Measurements from ENCODE around the gene TAAR8. TPM values are rescaled to one million over a fixed set of nuclear protein-coding genes. Genes with fewer than 3 reads are reported as not detected.

TAAR8 gene, protein sequence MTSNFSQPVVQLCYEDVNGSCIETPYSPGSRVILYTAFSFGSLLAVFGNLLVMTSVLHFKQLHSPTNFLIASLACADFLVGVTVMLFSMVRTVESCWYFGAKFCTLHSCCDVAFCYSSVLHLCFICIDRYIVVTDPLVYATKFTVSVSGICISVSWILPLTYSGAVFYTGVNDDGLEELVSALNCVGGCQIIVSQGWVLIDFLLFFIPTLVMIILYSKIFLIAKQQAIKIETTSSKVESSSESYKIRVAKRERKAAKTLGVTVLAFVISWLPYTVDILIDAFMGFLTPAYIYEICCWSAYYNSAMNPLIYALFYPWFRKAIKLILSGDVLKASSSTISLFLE
- total RNA-seq (not detected), polyA plus RNA-seq (not detected)
- long read RNA-seq, donor 1: 0 reads
- long read RNA-seq, donor 2: 0 reads
- long read RNA-seq, donor 3: 0 reads
- long read RNA-seq, donor 4: 0 reads
- long read RNA-seq, donor 5: 0 reads

DNA sequence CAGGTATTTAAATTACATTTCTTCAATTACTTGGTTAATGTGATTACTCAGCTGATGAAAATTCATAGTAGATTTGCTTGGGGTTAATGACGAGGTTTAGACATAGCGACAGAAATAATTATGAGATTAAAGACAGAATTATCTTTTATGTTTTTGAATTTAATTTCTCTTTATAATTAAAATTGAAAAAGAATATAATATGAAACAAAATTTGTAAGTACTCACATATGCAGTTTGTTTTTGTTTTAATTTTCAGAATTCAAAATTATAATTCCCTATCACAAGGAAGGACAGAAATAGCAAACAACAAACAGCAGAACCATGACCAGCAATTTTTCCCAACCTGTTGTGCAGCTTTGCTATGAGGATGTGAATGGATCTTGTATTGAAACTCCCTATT, at the start of gene TAAR8:
Gene TAAR8 (plus strand): TSS at position 301 of the 400 bp plus-strand sequence. CDS start 21 bp downstream, at position 322.
- no peak within 1 kb of the TSS for H3K27ac ChIP-seq (ENCODE audit: low read depth in 1 of 2, low read length in 1 of 2)
- TF ChIP-seq, protein P1, sequence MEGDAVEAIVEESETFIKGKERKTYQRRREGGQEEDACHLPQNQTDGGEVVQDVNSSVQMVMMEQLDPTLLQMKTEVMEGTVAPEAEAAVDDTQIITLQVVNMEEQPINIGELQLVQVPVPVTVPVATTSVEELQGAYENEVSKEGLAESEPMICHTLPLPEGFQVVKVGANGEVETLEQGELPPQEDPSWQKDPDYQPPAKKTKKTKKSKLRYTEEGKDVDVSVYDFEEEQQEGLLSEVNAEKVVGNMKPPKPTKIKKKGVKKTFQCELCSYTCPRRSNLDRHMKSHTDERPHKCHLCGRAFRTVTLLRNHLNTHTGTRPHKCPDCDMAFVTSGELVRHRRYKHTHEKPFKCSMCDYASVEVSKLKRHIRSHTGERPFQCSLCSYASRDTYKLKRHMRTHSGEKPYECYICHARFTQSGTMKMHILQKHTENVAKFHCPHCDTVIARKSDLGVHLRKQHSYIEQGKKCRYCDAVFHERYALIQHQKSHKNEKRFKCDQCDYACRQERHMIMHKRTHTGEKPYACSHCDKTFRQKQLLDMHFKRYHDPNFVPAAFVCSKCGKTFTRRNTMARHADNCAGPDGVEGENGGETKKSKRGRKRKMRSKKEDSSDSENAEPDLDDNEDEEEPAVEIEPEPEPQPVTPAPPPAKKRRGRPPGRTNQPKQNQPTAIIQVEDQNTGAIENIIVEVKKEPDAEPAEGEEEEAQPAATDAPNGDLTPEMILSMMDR (IDR thresholded peaks at IDR 0.05; ENCODE audit: control extremely low read depth, extremely low read depth): no peak
- H3K4me1 ChIP-seq (ENCODE audit: control insufficient read depth in 5 of 5, insufficient read depth in 5 of 5, low read length in 5 of 5): no peaks in the 10 kb centered on the region
- H3K27me3 ChIP-seq (ENCODE audit: control insufficient read depth in 3 of 3, insufficient read depth in 3 of 3, low read length in 2 of 3): no peaks in the 10 kb centered on the region
- DNase-seq (no peak), ATAC-seq (ENCODE audit: insufficient read depth, low FRiP score) (no peak)
- no peak within 1 kb of the TSS for H3K9ac ChIP-seq (ENCODE audit: insufficient read depth in 1 of 2, low read length in 2 of 2)
- no peak within 1 kb of the TSS for H3K4me3 ChIP-seq
- H3K9me3 ChIP-seq (ENCODE audit: control insufficient read depth in 4 of 4, insufficient read depth in 3 of 4, low read length in 3 of 4): no peaks in the 10 kb centered on the region
- H3K36me3 ChIP-seq (ENCODE audit: control insufficient read depth in 4 of 4, insufficient read depth in 4 of 4, low read length in 4 of 4): no peaks in the 10 kb centered on the region
- 93 to 95% methylated on average over 2 of the region's 2 CpGs for whole genome bisulfite sequencing, 2 donors

DNA sequence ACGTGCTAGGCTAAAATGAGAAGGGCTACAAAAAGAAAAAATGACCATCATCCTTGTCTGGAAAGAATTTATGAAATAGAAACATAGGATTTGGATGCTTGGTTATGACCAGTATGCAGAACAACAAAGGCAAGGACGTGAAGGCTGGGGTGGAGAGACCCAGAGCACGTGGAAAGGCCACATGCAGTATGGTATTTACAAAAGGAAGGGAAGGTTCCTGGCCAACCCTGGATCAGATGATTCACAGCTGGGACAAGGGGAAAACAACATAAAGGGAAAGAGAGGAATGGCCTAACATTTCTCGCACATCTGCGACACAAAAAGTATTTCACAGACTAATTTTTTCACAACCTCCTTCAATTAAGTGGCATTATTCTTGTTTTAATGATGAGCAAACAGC, 47.7 kb upstream of the TAAR8 start:
- Histone ChIP-seq H3K36me3 (ENCODE audit: control insufficient read depth in 4 of 4, insufficient read depth in 4 of 4, low read length in 4 of 4) (peaks cover 7 to 22% (median 12%) of the 10 kb centered on the region in 4 donors), H3K27ac (ENCODE audit: low read depth in 1 of 2, low read length in 1 of 2) (no peak overlapping the region), H3K4me1 (ENCODE audit: control insufficient read depth in 5 of 5, insufficient read depth in 5 of 5, low read length in 5 of 5) (peaks cover 0 to 13% (median 0%) of the 10 kb centered on the region in 5 donors), H3K4me3 (no peak overlapping the region), H3K9ac (ENCODE audit: insufficient read depth in 1 of 2, low read length in 2 of 2) (no peak overlapping the region), H3K9me3 (ENCODE audit: control insufficient read depth in 4 of 4, insufficient read depth in 3 of 4, low read length in 3 of 4) (no peaks in the 10 kb centered on the region), H3K27me3 (ENCODE audit: control insufficient read depth in 3 of 3, insufficient read depth in 3 of 3, low read length in 2 of 3) (no peaks in the 10 kb centered on the region)
- 72 to 87% methylated on average over 5 of the region's 5 CpGs for WGBS, 2 donors
- no peak for DNase-seq
- ATAC-seq (ENCODE audit: insufficient read depth, low FRiP score): no peak
- TF ChIP-seq, protein P1 (IDR thresholded peaks at IDR 0.05; ENCODE audit: control extremely low read depth, extremely low read depth): no peak

DNA sequence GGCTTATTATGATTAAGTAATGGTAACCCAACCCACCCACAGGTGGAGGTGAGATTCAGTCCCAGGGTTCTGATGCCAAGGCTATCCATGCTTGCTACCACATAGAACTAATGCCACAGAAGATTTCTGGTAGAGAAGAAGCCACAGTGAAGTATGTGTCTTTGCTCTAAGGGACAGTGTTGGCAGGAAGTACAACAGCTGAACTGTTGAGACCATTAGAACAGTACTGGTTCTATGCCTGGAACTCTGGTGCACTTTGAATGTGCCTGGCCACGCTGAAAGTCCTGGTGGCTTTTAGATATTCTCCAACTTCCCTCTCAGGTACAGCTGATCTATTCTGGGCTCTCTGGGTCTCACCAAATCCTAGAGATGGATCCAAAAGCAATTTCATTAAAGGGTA, 47.3 kb upstream of the TAAR8 start:
- no peak overlapping the region for H3K27ac ChIP-seq (ENCODE audit: low read depth in 1 of 2, low read length in 1 of 2)
- TF ChIP-seq, protein P1 (IDR thresholded peaks at IDR 0.05; ENCODE audit: control extremely low read depth, extremely low read depth): no peak
- no peak overlapping the region for H3K9ac ChIP-seq (ENCODE audit: insufficient read depth in 1 of 2, low read length in 2 of 2)
- peaks cover 0 to 13% (median 0%) of the 10 kb centered on the region in 5 donors for H3K4me1 ChIP-seq (ENCODE audit: control insufficient read depth in 5 of 5, insufficient read depth in 5 of 5, low read length in 5 of 5)
- peaks cover 5 to 22% (median 11%) of the 10 kb centered on the region in 4 donors for H3K36me3 ChIP-seq (ENCODE audit: control insufficient read depth in 4 of 4, insufficient read depth in 4 of 4, low read length in 4 of 4)
- DNase-seq: no peak
- 90 to 91% methylated on average over 1 of the region's 1 CpG for WGBS, 2 donors
- no peaks in the 10 kb centered on the region for H3K9me3 ChIP-seq (ENCODE audit: control insufficient read depth in 4 of 4, insufficient read depth in 3 of 4, low read length in 3 of 4)
- no peak overlapping the region for H3K4me3 ChIP-seq
- no peak for ATAC-seq (ENCODE audit: insufficient read depth, low FRiP score)
- H3K27me3 ChIP-seq (ENCODE audit: control insufficient read depth in 3 of 3, insufficient read depth in 3 of 3, low read length in 2 of 3): no peaks in the 10 kb centered on the region
